Karpas-422 (cell line): ENCODE measurements around the gene WNK2. TPM values are rescaled to one million over a fixed set of nuclear protein-coding genes. Genes with fewer than 3 reads are reported as not detected.

Experiments used
- DNase-seq: peaks from one replicate; pipeline ENCODE4 v3.0.0-alpha.2; 2015
- H2AFZ ChIP-seq: fragments of 200-600 bp; sonication (generic); 2 replicates; pipeline ENCODE4 v1.6.1; 2014; ENCODE audit warnings: antibody characterized with exemption, low read length, mixed read lengths
- H3K27ac ChIP-seq: fragments of 200-600 bp; sonication (generic); 2 replicates; pipeline ENCODE4 v1.5.1; 2014; ENCODE audit warnings: mild to moderate bottlenecking, low read length, moderate library complexity
- H3K27me3 ChIP-seq: fragments of 200-600 bp; sonication (generic); 2 replicates; pipeline ENCODE4 v1.6.1; 2014; ENCODE audit warnings: low read length, mixed read lengths
- H3K36me3 ChIP-seq: fragments of 200-600 bp; sonication (generic); 2 replicates; pipeline ENCODE4 v1.6.1; 2014; ENCODE audit warnings: low read length, mixed read lengths; ENCODE audit not compliant: insufficient read depth
- H3K4me1 ChIP-seq: fragments of 200-600 bp; sonication (generic); 2 replicates; pipeline ENCODE4 v1.6.1; 2014; ENCODE audit warnings: mild to moderate bottlenecking, low read length, mixed read lengths
- H3K4me2 ChIP-seq: fragments of 200-600 bp; sonication (generic); 2 replicates; pipeline ENCODE4 v1.6.1; 2014; ENCODE audit warnings: low read length, low read depth, mild to moderate bottlenecking; ENCODE audit not compliant: poor library complexity, severe bottlenecking
- H3K4me3 ChIP-seq: fragments of 200-600 bp; sonication (generic); 2 replicates; pipeline ENCODE4 v1.5.1; 2014; ENCODE audit warnings: mild to moderate bottlenecking, antibody characterized with exemption, low read length, mixed read lengths
- H3K79me2 ChIP-seq: fragments of 200-600 bp; sonication (generic); 2 replicates; pipeline ENCODE4 v1.6.1; 2014; ENCODE audit warnings: mild to moderate bottlenecking, low read length, mixed read lengths
- H3K9ac ChIP-seq: fragments of 200-600 bp; sonication (generic); 2 replicates; pipeline ENCODE4 v1.6.0; 2014; ENCODE audit warnings: low read length
- H3K9me2 ChIP-seq: fragments of 200-600 bp; sonication (generic), shearing (Covaris generic); replicated peaks from 2 replicates; pipeline ENCODE4 v1.6.0; 2014; ENCODE audit warnings: mild to moderate bottlenecking, low read length, moderate library complexity; ENCODE audit not compliant: insufficient read depth
- H3K9me3 ChIP-seq: fragments of 300-700, 200-600 bp; sonication (generic); 2 replicates; pipeline ENCODE4 v1.6.1; 2014; ENCODE audit warnings: low read length, mixed read lengths
- H4K20me1 ChIP-seq: fragments of 200-600 bp; sonication (generic); 2 replicates; pipeline ENCODE4 v1.6.1; 2014; ENCODE audit warnings: mild to moderate bottlenecking, antibody characterized with exemption, low read length, low read depth; ENCODE audit not compliant: insufficient read depth
- total RNA-seq: library from RNA; depleted of rRNA; stranded (reverse); fragments of >200 nt; shearing (Covaris generic); gene quantifications from 2 replicates; pipeline ENCODE4 v1.2.3, GENCODE V29; 2014; ENCODE audit warnings: low replicate concordance

Gene WNK2
- total RNA-seq, 1 experiment from 2014 or later, result not detected

- no peaks in the 10 kb centered on the region for H3K79me2 ChIP-seq
- no peaks in the 10 kb centered on the region for H3K36me3 ChIP-seq
- no peaks in the 10 kb centered on the region for H3K27me3 ChIP-seq
- H3K4me3 ChIP-seq, result no peak overlapping the region
- H3K27ac ChIP-seq, result no peak overlapping the region
- DNase-seq, result no peak
- H3K9ac ChIP-seq, result no peak overlapping the region
- no peaks in the 10 kb centered on the region for H3K9me2 ChIP-seq
- H3K4me2 ChIP-seq, result no peak overlapping the region
- no peak overlapping the region for H2AFZ ChIP-seq
- no peaks in the 10 kb centered on the region for H3K9me3 ChIP-seq
- H3K4me1 ChIP-seq, result no peaks in the 10 kb centered on the region; the same call in 1 of the 2 replicates
- no peaks in the 10 kb centered on the region for H4K20me1 ChIP-seq
Measured at GRCh38 chr9:93307468-93308157, 123.7 kb downstream of the WNK2 start.

- no peaks in the 10 kb centered on the region for H3K9me3 ChIP-seq
- no peaks in the 10 kb centered on the region for H4K20me1 ChIP-seq
- no peaks in the 10 kb centered on the region for H3K36me3 ChIP-seq
- no peak overlapping the region for H3K4me2 ChIP-seq
- no peaks in the 10 kb centered on the region for H3K27me3 ChIP-seq
- no peak for DNase-seq
- H3K27ac ChIP-seq, result no peak overlapping the region
- no peaks in the 10 kb centered on the region for H3K9me2 ChIP-seq
- no peaks in the 10 kb centered on the region for H3K79me2 ChIP-seq
- no peak overlapping the region for H2AFZ ChIP-seq
- no peaks in the 10 kb centered on the region for H3K4me1 ChIP-seq
- H3K9ac ChIP-seq, result no peak overlapping the region
- H3K4me3 ChIP-seq, result no peak overlapping the region
Measured at GRCh38 chr9:93308158-93308602, 124.2 kb downstream of the WNK2 start.

- Histone ChIP-seq H3K9ac (no peak overlapping the region), H3K27ac (no peak overlapping the region), H3K4me2 (no peak overlapping the region), H2AFZ (no peak overlapping the region), H3K4me1 (no peaks in the 10 kb centered on the region), H3K36me3 (no peaks in the 10 kb centered on the region), H3K79me2 (no peaks in the 10 kb centered on the region), H3K27me3 (no peaks in the 10 kb centered on the region), H3K9me3 (no peaks in the 10 kb centered on the region), H4K20me1 (no peaks in the 10 kb centered on the region), H3K4me3 (no peak overlapping the region), H3K9me2 (no peaks in the 10 kb centered on the region)
- DNase-seq, result no peak
Measured at GRCh38 chr9:93308676-93309075, 124.7 kb downstream of the WNK2 start.

GRCh38 chr9:93309889-93310425, 126.0 kb downstream of the WNK2 start:
- H3K9ac ChIP-seq, result no peak overlapping the region
- no peaks in the 10 kb centered on the region for H3K4me1 ChIP-seq
- no peak overlapping the region for H3K4me3 ChIP-seq
- H3K36me3 ChIP-seq, result no peaks in the 10 kb centered on the region
- no peak overlapping the region for H3K4me2 ChIP-seq
- H4K20me1 ChIP-seq, result no peaks in the 10 kb centered on the region
- no peak for DNase-seq
- H3K27me3 ChIP-seq, result no peaks in the 10 kb centered on the region
- no peaks in the 10 kb centered on the region for H3K9me2 ChIP-seq
- H3K27ac ChIP-seq, result no peak overlapping the region
- H2AFZ ChIP-seq, result no peak overlapping the region
- no peaks in the 10 kb centered on the region for H3K79me2 ChIP-seq
- H3K9me3 ChIP-seq, result no peaks in the 10 kb centered on the region

- H3K9me3 ChIP-seq, result no peaks in the 10 kb centered on the region
- H3K9ac ChIP-seq, result no peak overlapping the region
- H3K4me1 ChIP-seq, result no peaks in the 10 kb centered on the region
- no peak overlapping the region for H3K27ac ChIP-seq
- H3K4me3 ChIP-seq, result no peak overlapping the region
- H3K9me2 ChIP-seq, result no peaks in the 10 kb centered on the region
- H3K79me2 ChIP-seq, result no peaks in the 10 kb centered on the region
- no peaks in the 10 kb centered on the region for H3K27me3 ChIP-seq
- H3K36me3 ChIP-seq, result no peaks in the 10 kb centered on the region
- H3K4me2 ChIP-seq, result no peak overlapping the region
- H2AFZ ChIP-seq, result no peak overlapping the region
- DNase-seq, result no peak
- H4K20me1 ChIP-seq, result no peaks in the 10 kb centered on the region
Measured at GRCh38 chr9:93315118-93315517, 131.2 kb downstream of the WNK2 start.

GRCh38 chr9:93315960-93316359, 132.0 kb downstream of the WNK2 start:
- H3K4me1 ChIP-seq, result no peaks in the 10 kb centered on the region
- H3K79me2 ChIP-seq, result no peaks in the 10 kb centered on the region
- H3K36me3 ChIP-seq, result no peaks in the 10 kb centered on the region
- H3K9me2 ChIP-seq, result no peaks in the 10 kb centered on the region
- H4K20me1 ChIP-seq, result no peaks in the 10 kb centered on the region
- H3K27ac ChIP-seq, result no peak overlapping the region
- H2AFZ ChIP-seq, result no peak overlapping the region
- no peak overlapping the region for H3K4me2 ChIP-seq
- no peaks in the 10 kb centered on the region for H3K27me3 ChIP-seq
- no peaks in the 10 kb centered on the region for H3K9me3 ChIP-seq
- H3K4me3 ChIP-seq, result no peak overlapping the region
- H3K9ac ChIP-seq, result no peak overlapping the region
- no peak for DNase-seq

- Histone ChIP-seq H3K4me1 (no peaks in the 10 kb centered on the region), H3K4me2 (no peak overlapping the region), H4K20me1 (no peaks in the 10 kb centered on the region), H3K36me3 (no peaks in the 10 kb centered on the region), H3K9ac (no peak overlapping the region), H3K79me2 (no peaks in the 10 kb centered on the region), H2AFZ (no peak overlapping the region), H3K9me3 (no peaks in the 10 kb centered on the region), H3K4me3 (no peak overlapping the region), H3K27ac (no peak overlapping the region), H3K9me2 (no peaks in the 10 kb centered on the region), H3K27me3 (no peaks in the 10 kb centered on the region)
- DNase-seq, result peak; percentile 30
Measured at GRCh38 chr9:93316726-93317494, 133.0 kb downstream of the WNK2 start.

GRCh38 chr9:93317495-93318094, 133.7 kb downstream of the WNK2 start:
- no peaks in the 10 kb centered on the region for H3K27me3 ChIP-seq

More at GRCh38 chr9:93317495-93318094, 133.7 kb downstream of the WNK2 start:
- H3K79me2 ChIP-seq, result no peaks in the 10 kb centered on the region
- H4K20me1 ChIP-seq, result no peaks in the 10 kb centered on the region
- no peak overlapping the region for H3K9ac ChIP-seq
- no peak for DNase-seq
- H3K9me3 ChIP-seq, result no peaks in the 10 kb centered on the region
- H2AFZ ChIP-seq, result no peak overlapping the region
- no peak overlapping the region for H3K4me2 ChIP-seq
- no peaks in the 10 kb centered on the region for H3K36me3 ChIP-seq
- no peak overlapping the region for H3K4me3 ChIP-seq
- H3K27ac ChIP-seq, result no peak overlapping the region
- no peaks in the 10 kb centered on the region; the same call in 1 of the 2 replicates for H3K4me1 ChIP-seq
- H3K9me2 ChIP-seq, result no peaks in the 10 kb centered on the region
